ENCODE data around the gene SREBF2.

SREBF2 gene

DNA sequence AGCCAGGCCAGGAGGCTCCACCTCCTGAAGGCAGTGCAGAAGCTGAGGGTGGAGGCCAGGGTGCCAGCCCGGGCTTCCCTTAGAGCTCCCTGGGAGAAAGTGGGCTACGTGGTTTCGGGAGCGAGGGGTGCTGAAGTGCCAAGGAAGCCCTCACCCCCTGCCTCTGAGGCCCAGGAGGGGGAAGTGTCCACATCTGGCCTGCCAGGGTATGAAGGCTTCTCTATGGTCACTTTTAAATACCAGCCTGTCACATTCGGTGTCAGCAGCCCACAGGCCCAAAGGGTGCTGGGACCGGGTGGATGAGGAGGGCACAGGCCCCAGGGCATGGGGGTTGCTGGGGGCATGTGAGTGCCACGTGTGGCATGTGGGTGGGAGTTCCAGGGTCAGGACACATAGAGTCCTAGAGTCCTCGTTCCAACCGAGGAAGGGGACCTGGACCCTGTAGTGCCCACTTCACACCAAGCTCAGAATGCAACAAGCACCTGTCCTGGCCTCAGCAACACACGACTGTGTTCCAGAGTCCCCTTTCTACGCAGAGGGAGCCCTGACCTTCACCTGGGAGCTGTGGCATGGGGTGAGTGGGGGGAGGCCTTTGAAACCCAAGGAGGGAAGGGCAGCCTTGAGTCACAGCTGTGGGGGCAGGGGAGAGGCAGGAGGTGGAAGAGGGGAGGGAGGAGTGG, 80.3 kb downstream of the SREBF2 start:
- TF ChIP-seq, protein P1, sequence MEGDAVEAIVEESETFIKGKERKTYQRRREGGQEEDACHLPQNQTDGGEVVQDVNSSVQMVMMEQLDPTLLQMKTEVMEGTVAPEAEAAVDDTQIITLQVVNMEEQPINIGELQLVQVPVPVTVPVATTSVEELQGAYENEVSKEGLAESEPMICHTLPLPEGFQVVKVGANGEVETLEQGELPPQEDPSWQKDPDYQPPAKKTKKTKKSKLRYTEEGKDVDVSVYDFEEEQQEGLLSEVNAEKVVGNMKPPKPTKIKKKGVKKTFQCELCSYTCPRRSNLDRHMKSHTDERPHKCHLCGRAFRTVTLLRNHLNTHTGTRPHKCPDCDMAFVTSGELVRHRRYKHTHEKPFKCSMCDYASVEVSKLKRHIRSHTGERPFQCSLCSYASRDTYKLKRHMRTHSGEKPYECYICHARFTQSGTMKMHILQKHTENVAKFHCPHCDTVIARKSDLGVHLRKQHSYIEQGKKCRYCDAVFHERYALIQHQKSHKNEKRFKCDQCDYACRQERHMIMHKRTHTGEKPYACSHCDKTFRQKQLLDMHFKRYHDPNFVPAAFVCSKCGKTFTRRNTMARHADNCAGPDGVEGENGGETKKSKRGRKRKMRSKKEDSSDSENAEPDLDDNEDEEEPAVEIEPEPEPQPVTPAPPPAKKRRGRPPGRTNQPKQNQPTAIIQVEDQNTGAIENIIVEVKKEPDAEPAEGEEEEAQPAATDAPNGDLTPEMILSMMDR (IDR thresholded peaks at IDR 0.05): no peak

DNA sequence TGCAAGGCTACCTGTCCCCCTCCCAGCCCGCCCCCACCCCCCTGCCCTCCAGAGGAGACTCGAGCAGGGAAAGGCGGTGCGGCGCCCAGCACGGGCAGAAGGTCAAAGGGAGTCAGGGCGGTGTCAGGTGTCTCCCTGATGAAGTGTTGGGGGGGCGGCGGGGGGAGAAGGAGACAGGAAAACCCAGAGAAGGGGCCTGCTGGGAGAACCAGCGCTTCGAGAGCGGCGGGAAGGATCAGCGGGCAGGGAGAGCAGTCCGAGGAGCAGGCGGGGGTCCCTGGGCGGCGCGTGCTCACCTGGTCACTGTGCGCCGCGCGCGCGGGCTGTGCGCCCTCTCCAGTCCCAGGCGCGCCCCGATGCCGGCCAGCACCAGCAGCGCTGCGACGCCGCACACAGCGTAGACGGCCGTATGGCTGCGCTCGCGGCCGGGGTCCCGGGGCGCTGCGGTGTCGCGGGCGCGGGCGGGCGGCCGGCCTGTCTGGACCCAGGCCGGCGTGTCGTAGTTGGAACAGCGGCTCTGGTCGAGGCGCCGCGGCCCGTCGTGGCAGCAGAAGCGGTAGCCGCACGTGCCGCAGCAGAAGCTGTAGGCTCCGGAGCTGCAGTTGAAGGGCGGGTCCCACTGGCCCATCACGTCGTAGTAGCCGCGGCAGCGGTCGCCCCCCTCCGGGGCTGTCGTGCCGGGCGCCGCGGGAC, 81.1 kb downstream of the SREBF2 start:
- TF ChIP-seq, protein P1 (IDR thresholded peaks at IDR 0.05): no peak

DNA sequence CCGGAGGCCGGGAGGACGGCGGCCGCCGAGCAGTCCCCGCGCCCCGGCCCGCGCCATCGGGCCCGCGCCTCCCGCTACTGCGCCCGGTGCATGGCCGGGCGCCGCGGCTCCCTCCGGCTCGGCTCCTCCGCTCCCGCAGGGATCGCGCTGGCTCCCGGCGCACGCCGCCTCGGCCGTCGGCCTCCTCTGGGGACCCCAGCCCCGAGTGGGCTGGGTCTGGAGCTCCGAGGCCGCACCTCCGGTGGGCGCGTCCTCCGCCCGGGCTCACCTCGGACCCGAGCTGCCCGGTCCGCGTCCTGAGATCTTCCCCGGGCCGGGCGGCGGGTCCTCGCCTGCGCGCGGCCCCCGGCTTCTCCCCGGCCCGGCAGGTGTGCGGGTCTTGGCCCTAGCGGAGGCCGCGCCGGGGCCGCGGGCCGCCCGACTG, 81.7 kb downstream of the SREBF2 start:
- TF ChIP-seq, protein P1 (IDR thresholded peaks at IDR 0.05): no peak

DNA sequence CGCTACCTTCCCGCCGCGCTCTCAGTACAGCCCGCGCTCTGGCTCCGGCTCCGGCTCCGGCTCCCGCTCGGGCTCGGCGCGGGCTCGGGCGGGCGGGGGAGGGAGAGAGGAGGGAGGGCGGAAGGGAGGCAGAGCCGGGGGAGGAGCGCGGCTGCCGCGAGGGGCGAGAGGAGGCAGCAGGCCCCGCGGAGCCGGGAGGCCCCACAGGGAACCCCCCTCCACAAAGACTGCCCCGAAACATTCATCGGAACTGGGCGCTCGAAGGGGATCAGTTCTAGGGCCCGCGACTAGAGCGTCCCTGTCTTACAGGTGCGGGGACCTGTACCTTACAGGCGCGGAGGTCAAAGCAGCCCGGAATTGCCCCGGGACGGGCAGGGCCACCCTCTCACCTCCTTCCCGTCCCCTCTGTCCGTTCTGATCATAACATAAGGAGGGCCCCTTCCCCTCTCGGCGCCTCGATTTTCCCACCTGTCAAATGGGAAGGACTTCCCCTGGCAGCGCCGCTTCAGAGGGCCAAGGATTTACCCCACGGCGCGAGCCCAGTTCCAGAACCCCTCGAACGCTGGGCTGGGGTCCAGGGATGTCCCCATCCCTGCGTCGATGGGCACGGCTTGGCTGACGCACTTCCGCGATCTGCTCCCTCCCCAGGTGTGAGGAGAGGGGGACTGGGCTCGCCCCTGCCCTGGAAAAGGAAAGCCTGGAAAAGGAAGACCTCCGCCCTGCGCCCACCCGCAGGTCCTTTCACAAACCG, 82.3 kb downstream of the SREBF2 start, which contains the start of gene SHISA8:
TSS of gene SHISA8 (minus strand) at position 40 of the 751 bp plus-strand sequence. CDS start 407 bp downstream, outside the sequence.
- TF ChIP-seq, protein P1 (IDR thresholded peaks at IDR 0.05): no peak

DNA sequence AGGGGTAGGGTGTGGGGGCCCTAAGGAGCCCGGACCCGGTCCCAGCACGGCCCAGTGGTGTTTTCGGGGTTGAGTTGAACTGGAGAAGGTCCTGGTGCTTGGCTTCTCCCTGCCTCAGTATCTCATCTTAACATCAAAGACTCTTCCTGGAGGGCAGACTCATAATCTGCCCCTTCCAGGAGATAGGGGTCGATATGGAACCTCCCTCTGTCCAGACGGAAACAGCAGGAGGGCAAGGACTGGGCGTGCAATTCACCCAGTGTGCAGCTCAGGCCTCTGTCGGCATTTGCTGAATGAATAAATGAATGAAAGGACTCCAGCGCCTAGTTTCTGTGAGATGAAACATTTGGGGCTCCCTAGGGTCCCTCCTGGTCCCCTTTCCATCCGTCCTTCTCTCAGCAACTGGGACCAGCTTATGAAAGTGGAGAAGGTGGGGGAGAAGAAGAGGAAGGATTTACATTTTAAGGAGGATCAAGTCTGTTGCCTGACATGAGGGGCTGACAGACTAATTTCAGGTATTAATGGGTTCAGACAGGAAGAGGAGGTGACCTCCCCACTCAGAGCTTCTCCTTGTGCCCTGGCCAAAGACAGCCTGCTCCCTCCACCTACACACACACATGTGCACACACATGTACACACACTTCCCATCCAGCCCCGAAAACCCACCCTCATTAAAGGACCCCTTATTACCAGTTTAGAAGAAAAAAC, 83.0 kb downstream of the SREBF2 start:
- TF ChIP-seq, protein P1 (IDR thresholded peaks at IDR 0.05): no peak

DNA sequence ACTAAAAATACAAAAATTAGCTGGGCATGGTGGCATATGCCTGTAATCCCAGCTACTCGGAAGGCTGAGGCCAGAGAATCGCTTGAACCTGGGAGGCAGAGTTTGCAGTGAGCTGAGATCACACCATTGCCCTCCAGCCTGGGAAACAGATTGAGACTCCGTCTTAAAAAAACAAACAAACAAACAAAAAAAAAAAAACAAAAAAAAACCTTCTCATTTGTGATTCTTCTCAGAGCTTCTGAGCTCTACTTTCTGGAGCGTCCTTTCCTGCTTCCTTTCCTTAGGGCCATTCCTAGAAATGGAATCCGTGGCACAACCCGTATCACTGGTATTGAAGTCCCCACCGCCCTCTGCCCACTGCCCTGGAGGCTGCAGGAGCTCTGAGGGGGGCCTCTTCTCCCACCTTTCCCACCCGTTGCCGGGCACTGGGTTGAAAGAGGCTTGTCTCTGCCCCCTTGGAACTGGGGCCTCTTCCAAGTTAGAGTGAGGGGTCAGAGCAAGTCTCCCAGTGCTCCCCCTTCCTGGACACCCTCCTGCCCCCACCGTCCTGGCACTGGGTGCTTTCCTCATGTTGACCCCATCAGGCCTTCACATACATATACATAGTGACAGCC, 83.9 kb downstream of the SREBF2 start:
- TF ChIP-seq, protein P1 (IDR thresholded peaks at IDR 0.05): no peak
